HG03521 (cell line): ENCODE data around the gene TRMT11.
"Not testable (repeated sequence)": the region's sequence is repeated elsewhere in the genome, so short reads cannot be mapped to it uniquely, and the experiment has no call there.

Experiments
- ATAC-seq: cut with Tn5 transposase; IDR thresholded peaks from one replicate; pipeline ENCODE4 v1.9.1; 2021; ENCODE audit warnings: mild to moderate bottlenecking, moderate library complexity; ENCODE audit not compliant: unreplicated experiment

The TRMT11 gene

DNA sequence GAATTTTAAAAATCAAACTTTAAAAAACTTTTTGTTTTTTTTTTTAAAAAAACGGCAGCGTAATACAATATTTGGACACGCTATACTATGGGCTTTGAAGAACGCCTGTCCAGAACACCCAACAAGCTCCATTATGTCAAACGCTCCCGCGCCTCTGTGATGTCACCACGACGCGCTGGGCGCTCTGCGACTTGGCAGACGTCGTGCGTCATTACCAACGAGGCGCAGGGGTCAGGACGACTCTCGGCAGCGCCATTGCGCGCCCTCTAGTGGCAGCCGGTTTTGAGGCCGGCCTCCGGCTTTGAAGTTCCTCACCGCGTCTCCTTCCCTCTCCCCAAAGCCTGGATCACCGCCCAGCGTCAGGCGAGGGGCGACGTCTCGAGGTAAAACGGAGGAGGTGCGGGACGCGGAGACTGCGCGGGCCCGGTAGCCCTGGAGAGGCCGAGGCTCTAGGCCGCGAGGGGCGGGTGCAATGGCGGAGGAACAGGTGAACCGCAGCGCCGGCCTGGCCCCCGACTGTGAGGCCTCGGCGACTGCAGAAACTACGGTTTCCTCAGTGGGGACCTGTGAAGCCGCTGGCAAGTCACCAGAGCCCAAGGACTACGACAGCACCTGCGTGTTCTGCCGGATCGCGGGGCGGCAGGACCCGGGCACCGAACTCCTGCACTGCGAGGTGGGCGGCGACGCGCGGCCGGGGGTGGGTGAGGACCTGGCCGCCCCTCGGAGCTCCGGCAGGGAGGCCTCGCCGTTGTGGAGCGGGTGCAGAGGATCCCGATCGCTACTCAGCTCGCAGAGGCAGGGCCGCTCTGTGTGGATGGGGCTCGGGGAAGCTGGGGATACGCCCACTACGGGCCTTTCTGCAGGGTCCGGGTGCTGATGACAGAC, 29.6 kb upstream of the TRMT11 start, which contains the start of gene HINT3:
Gene HINT3 (plus strand): TSS at position 265 of the 885 bp plus-strand sequence. CDS start 208 bp downstream, at position 473.
- ATAC-seq = peak; percentile 94

DNA sequence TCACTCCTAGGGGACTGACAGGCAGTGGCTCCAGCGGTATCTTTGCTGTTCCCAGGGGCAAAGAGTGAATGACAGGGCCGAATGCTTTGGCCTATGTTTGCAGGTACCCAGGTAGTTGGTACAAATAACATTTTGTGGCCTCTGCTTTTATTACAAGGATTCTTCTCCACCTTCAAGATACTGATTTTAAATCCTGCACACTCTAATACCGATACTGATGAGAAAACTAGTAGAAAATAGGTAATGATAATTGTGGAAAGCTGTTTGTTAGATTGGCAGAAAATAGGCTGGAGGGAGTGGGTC, 29.0 kb upstream of the TRMT11 start:
- ATAC-seq = no peak

DNA sequence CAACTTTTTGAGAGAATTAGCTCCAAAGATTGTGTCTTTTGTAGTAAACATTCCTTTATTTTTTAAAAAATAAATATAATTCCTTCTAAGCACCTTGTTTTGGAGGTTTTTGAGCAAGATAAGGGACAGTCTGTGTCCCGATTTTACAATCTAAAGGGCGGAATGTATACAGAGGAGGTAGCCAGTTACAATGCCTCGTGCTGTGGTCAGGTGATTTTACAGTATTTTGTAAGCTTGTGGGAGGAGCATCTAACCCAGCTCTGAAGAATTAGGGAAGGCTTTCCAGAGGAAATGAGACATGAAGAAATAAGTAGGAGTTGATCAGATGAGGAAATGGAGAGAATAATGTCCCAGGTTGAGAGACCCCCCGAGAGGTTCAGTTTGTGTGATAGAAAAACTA, 28.5 kb upstream of the TRMT11 start:
- ATAC-seq = no peak

DNA sequence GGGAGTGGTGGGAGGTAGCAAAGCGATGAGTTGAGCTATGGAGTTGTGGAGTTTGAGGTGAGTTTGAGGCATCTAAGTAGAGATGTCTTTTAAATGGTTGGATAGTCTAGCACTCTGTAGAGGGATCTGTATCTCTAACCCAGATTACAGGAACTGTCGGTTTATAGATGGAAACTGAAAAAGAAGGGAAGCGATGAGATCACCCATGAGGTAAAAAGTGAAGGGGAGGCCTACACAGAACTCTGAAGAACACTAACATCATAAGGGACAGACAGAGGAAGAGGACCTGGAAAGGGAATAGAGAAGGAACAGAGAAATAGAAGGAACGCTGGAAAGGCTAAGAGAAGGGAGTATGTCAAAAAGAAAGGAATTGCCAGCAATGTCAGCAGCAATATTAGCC, 27.3 kb upstream of the TRMT11 start:
- ATAC-seq = no peak

DNA sequence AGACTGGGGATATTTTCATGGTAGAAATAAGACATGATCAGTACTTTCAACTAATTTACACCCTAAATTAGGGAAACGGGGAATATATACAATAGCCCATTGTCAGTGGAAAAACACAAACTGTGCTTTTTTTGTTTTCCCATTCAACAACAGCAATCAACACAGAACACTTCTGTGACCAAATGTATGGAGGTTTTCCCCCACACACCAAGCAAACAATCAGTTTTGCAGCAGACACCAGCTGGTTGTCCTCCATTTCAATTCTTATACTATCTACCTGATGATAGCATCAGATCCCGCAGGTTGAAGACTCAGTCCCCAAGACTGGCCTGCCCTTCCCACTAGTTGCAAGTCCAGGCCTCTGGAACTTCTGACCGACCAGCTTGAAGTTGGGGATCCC, 25.2 kb upstream of the TRMT11 start:
- ATAC-seq = no peak

DNA sequence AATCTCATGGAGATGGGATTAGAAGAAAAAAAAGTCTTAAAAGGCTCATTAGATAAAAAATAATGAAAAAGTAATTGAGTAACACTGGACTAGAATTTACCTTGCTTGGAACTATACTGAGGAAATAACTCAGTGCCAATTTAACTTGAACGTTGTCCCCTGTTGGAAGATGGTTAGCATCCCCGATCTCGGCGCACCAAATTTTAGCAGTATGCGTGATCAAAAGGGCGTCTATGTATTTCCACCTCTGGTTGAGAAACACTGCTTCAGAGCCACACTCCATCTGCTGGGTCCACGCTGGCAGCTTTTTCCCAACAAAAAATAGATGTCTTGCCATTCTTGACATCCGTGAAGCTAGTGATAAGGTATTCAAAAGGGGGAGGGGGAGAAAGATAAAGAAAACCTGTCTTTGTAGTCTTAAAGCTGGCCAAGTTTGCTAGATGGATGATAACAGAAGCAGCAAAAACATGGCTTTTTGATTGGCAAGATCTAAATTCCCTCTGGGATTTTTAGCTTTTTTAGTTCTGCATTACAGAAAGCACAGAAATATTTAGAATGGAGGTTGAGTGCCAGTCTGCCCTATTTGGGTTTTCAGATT, 23.3 kb upstream of the TRMT11 start:
- no peak for ATAC-seq

DNA sequence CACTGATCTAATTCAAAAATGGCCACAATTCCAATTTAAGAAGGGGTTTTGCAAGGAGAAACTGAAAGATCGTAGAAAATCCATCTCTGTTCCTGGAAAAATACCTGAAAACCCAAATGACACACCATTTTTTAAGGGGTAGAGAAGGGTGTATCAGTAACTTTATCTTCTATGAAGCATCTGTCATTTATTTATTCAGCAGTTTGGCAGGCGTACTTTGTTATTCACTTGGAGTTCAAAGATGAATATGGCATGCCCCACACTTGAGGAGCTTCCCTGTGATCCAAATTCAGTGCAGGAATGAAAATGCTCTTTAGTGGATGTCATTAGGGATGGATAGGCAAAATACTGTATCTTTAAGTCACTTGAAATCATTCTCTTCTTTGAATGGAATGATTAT, 22.5 kb upstream of the TRMT11 start:
- ATAC-seq = no peak

GRCh38 chr6:125966569-125966968, 19.8 kb upstream of the TRMT11 start:
- ATAC-seq = no peak

DNA sequence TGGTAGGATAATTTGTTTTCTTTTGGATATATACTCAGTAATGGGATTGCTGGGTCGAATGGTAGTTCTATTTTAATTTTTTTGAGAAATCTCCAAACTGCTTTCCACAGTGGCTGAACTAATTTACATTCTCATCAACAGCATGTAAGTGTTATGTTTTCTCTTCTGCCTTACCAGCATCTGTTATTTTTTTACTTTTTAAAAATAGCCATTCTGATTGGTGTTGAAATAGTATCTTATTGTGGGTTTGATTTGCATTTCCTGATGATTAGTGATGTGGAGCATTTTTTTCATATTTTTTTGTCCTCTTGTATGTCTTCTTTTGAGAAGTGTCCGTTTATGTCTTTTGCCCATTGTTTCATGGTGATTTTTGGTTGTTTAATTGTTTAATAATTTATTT, 17.8 kb upstream of the TRMT11 start:
- no peak for ATAC-seq

DNA sequence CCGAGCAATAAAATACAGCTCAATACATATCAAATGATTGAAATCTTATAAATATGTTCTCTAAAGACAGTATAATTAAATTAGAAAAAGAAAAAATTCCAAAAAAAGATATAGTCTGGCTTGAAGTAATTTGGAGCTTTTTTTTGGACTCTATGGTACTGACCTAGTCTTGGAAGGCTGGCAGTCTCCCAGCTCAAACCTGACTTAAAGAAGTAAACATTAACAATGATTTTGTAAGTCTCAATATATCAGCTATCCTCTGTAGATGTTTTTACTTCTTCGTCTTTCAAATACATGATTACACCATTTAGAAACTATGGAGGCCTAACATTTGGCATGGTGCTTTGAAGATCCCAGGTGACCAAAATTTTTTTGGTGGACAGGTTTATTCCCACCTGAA, 15.6 kb upstream of the TRMT11 start:
- no peak for ATAC-seq

- ATAC-seq = not testable (repeated sequence)
Observed at GRCh38 chr6:125972478-125972877, 13.9 kb upstream of the TRMT11 start.

- no peak for ATAC-seq
Observed at GRCh38 chr6:125974214-125974866, 12.0 kb upstream of the TRMT11 start.

DNA sequence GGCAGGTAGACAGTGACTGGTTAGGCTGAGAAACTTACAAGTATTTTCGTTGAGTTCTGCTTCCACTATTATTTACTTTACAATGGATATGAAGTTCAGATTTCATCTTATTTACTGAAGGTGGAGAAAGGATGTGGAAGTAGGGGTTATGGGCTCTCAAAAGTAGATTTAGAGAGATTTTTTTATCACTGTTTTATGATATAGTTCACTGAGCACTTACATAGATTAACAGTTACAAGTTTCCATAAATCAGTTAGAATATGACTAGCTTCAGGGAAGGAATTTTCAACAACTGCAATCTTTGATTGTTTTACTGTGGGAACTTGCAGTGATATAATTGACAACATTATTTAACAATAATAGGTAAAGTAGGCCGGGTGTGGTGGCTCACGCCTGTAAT, 7.2 kb upstream of the TRMT11 start:
- ATAC-seq = no peak

GRCh38 chr6:125981571-125982185, 4.7 kb upstream of the TRMT11 start:
- ATAC-seq = no peak

DNA sequence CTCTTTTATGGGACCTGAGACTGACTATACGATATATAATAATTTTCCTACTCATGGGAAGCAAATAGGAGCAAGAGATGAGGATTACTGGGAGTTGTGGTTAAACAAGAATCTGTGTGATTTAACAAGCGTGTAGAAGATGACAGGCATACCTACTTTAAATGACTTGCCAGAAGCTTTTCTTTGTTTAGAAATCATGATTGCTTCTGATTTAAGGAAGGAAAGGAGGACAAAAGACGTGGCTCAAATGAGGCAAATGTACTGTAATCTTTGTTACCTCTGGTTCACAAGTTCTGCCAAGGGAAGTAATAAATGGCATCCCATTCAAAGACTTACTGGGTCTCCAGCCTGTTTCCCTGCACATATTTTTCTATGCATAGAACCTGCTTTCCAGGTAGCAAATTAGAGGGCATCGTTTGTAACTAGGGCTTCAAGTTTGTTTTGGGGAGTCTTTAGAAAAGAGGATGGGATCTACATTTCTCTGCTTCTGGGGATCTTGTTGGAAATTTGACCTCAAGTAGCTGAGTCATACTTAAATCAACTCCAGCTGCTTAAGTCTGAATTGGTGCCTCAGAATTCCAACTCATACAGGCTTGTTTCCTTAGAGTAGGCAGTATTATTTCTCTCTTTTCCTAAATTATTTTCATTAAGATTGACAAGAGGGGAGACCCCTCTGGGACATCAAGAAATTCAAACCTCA, 2.9 kb upstream of the TRMT11 start:
- no peak for ATAC-seq

DNA sequence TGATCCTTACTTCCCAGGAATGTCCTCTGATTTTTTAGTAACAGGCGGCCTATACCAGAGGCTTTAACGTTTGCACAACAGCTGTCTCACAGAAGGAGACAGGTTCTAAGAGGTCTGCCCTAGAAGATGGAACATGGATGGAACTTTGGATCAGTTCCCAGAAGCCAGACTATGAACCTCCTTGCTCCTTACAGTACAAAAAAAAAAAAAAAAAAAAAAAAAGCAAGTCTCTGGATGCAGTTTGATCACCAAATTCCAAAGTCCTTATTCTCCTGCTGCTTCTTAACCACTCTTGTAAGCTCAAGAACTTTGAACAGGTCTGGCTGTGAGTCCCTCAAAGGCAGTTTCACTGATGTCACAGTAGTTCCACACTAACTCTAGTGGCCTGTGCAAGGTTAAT, 2.0 kb upstream of the TRMT11 start:
- ATAC-seq = no peak

GRCh38 chr6:125985522-125985921, 818 bp upstream of the TRMT11 start:
- no peak for ATAC-seq

DNA sequence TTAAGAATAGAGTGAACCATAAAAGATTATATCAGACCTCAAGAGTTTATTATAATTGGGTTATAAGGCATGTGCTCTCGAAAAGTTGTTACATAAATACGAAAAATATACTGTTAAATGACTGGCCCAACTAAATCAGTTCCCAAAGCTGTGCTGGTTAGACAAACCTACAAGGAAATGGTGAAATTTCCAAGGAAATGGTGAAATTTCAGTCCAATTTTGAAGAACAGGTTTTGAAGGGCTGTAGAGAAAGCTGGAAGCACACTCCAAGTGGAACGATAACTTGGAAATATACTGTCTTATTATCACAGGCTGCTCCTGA, 400 bp upstream of the TRMT11 start:
- ATAC-seq = no peak

DNA sequence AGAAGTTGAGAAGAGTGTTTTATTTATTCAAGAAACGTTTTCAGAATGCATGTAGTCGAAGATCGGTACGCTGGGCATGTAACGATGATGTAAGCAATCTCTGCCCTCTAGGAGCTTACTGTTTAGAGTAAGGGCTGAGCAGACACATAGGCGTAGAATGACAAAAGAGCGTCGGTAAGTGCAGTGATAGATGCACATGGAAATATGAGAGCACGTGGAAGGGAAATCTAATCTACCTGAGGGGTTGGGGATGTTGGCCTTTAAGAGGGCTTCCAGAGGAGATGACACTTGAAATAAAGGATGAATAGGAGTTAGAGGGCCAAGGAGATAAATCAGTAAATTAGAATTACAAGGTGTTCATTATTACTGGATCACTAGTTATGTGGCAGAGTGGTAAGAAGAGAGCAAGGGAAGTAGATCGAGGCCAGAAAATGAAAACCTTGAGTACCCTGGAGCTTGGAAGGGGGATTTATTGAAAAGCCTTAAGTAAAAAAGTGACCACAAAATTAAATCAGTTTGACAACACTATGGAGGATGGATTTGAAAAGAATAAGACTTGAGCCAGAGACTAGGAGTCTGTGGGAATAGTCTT, 782 bp downstream of the TRMT11 start:
- ATAC-seq = peak; percentile 18

- ATAC-seq = no peak
Observed at GRCh38 chr6:125988280-125988679, 1.9 kb downstream of the TRMT11 start.

- no peak for ATAC-seq
Observed at GRCh38 chr6:125989631-125990030, 3.3 kb downstream of the TRMT11 start.
